Activated CD4-positive, alpha-beta T cell treated with anti-CD3 and anti-CD28 coated beads for 36 hours (primary cell): ENCODE data around the gene IQGAP3. TPM values are rescaled to one million over a fixed set of nuclear protein-coding genes. Genes with fewer than 3 reads are reported as not detected.

Source experiments
- ATAC-seq: fragments of 200-7000 bp; cut with Tn5 transposase; one replicate; pipeline ENCODE4 v1.10.0; 2021; ENCODE audit warnings: mild to moderate bottlenecking, moderate library complexity
- CTCF ChIA-PET: fragments of 350-600 bp; sonication (Branson Sonifier 250); formaldehyde crosslinking; loops from one replicate; lab custom pipeline; 2021; ENCODE audit warnings: antibody characterized with exemption; lab: Charles Lee
- POLR2A ChIA-PET: fragments of 350-600 bp; sonication (Branson Sonifier 250); formaldehyde crosslinking; loops from one replicate; lab custom pipeline; 2021; ENCODE audit warnings: antibody characterized with exemption, inconsistent platforms; lab: Charles Lee
- DNase-seq: peaks from one replicate; pipeline ENCODE4 v3.0.0-alpha.2; 2020
- H3K27ac Mint-ChIP-seq: one replicate; pipeline ENCODE4 v1.8.0; 2021; ENCODE audit warnings: mixed read lengths
- H3K27me3 Mint-ChIP-seq: one replicate; pipeline ENCODE4 v1.8.0; 2021; ENCODE audit warnings: mixed read lengths
- H3K36me3 Mint-ChIP-seq: one replicate; pipeline ENCODE4 v1.8.0; 2021; ENCODE audit warnings: low read depth, mixed read lengths
- H3K4me1 Mint-ChIP-seq: one replicate; pipeline ENCODE4 v1.8.0; 2021; ENCODE audit warnings: mixed read lengths
- H3K4me3 Mint-ChIP-seq: one replicate; pipeline ENCODE4 v1.8.0; 2021; ENCODE audit warnings: mild to moderate bottlenecking, moderate library complexity, mixed read lengths
- H3K9me3 Mint-ChIP-seq: one replicate; pipeline ENCODE4 v1.8.0; 2021; ENCODE audit warnings: low read depth, mixed read lengths
- intact Hi-C, 2 experiments: fragments of 100-400 bp; cut with DNase I in 1 of 2; cut with micrococcal nuclease in 1 of 2; formaldehyde crosslinking; loops; one replicate each; pipeline versions ENCODE4 v1.14.2 to v1.15.1; 2022 to 2024; cut with DNase I, micrococcal nuclease
- total RNA-seq, 2 experiments: library from RNA; stranded (reverse); gene quantifications; one replicate each; pipeline ENCODE4 v1.2.3, GENCODE V29; 2021

IQGAP3 gene
- total RNA-seq, 2 experiments from 2014 or later: 14.9 to 16.0 TPM

DNA sequence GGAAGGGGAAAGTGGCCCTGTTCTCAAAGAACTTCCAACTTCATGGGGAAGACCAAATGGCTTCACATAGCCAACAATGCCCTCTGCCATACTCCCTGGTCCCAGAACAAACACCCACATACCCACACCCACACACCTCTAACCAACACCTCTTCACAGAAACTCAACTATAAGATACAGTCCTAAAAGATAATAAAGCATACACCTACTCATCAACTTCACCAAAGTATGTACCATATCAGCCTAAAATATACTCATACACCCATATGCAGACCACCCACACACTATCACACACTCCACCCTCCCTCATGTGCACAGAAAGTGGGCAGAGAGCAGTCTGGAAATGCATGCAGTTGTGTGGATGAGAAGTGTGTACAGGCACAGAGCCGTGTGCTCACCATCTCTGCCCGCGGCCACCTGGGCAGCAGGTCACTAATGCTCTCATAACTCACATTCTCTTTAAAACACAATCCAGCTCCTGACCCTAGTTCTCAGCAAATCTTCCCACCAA is 27.7 kb downstream of the IQGAP3 start:
- DNase-seq (no peak), ATAC-seq (no peak)
- intact Hi-C loops: no loop called here
- POLR2A ChIA-PET: no interaction called here
- no peaks in the 10 kb centered on the region for H3K4me1 Mint-ChIP-seq
- no peak overlapping the region for H3K4me3 Mint-ChIP-seq
- H3K27ac Mint-ChIP-seq: no peak overlapping the region
- CTCF ChIA-PET: no interaction called here
- no peaks in the 10 kb centered on the region for H3K36me3 Mint-ChIP-seq
- no peaks in the 10 kb centered on the region for H3K9me3 Mint-ChIP-seq
- H3K27me3 Mint-ChIP-seq: no peaks in the 10 kb centered on the region

DNA sequence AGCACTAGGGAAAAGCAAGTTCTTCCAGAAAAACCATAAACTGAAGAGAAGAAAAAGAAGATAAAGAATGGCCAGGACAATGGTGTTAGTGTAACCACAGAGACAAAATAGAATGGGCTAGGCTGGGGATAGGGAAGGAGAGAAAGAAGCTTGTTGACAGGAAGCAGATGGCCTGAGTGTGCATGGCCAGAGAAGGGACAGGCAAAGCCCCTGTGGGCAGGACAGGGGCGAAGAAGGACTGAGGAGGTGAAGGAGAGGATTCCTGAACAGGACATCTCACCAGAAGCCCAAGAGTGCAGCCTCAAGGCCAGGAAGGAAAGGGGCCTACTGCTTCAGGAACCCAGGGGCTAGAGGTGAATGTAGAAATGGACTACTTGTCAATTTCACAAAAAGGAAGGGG is 29.3 kb downstream of the IQGAP3 start:
- H3K4me3 Mint-ChIP-seq: no peak overlapping the region
- H3K4me1 Mint-ChIP-seq: no peaks in the 10 kb centered on the region
- ATAC-seq (no peak), DNase-seq (no peak)
- H3K36me3 Mint-ChIP-seq: peaks cover 2% of the 10 kb centered on the region
- POLR2A ChIA-PET: interaction anchor here (0.6 kb wide), 1 partner anchor 152 kb away, joined by 5 read pairs; no protein-coding TSS in a partner anchor
- H3K9me3 Mint-ChIP-seq: no peaks in the 10 kb centered on the region
- no peak overlapping the region for H3K27ac Mint-ChIP-seq
- H3K27me3 Mint-ChIP-seq: no peaks in the 10 kb centered on the region
- intact Hi-C loops: no loop called here
- CTCF ChIA-PET: interaction anchor here (1.0 kb wide), 1 partner anchor 11 kb away, joined by 3 read pairs; no protein-coding TSS in a partner anchor

DNA sequence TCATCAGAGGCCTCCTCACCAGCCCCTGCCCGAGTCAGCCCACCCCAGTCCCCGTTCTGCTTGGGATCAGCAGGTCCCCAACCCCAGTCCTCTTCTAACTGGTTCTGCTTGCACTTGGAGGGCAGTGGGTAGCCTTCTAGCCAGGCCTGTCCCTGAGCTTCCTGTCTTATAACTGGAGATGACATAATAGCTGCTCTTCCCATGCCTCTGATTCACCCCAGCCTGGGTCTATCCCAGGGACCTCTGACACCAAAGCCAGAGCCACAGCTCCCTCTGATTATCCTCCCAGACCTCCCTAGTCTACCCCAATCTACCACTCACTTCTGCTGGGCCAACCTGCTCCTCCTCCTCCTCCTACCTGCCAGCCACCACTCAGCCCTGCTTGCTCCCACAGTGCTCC is 31.4 kb downstream of the IQGAP3 start:
- ChIA-PET POLR2A (no interaction called here), CTCF (interaction anchor here (1.0 to 1.1 kb wide), 2 partner anchors 60 to 166 kb away, joined by 3 to 4 read pairs; no protein-coding TSS in a partner anchor)
- H3K27me3 Mint-ChIP-seq: no peaks in the 10 kb centered on the region
- ATAC-seq (no peak), DNase-seq (no peak)
- H3K27ac Mint-ChIP-seq: no peak overlapping the region
- peaks cover 2% of the 10 kb centered on the region for H3K36me3 Mint-ChIP-seq
- intact Hi-C loops: no loop called here
- H3K9me3 Mint-ChIP-seq: no peaks in the 10 kb centered on the region
- H3K4me3 Mint-ChIP-seq: no peak overlapping the region
- H3K4me1 Mint-ChIP-seq: no peaks in the 10 kb centered on the region

DNA sequence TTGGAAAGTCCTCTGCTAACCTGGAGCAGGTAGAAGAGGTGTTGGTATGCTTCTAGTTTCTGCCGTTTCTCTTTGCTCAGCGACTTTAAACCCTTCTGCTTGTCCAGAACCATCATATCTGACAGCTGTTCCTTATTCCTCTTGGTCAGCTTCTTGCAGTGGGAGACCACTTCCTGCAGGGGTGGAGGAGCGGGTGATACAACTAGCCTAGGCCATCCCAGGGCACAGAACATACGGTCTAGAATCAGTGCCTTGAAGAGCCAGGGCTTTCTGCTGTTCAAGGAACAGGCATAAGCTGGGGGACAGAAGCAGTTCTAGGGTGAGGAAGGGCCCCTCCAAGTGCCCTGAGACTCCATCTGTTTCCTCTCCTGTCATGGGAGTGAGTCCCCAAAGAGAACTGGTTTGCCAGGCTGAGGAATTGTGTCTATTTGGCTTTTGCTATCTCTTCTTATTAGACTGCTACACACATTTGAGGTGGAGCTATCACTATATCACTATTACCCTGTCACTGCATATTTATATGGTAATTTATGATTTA is 32.5 kb downstream of the IQGAP3 start:
- Mint-ChIP-seq H3K36me3 (peaks cover 2% of the 10 kb centered on the region), H3K27ac (no peak overlapping the region), H3K27me3 (no peaks in the 10 kb centered on the region), H3K4me1 (no peaks in the 10 kb centered on the region), H3K4me3 (no peak overlapping the region), H3K9me3 (no peaks in the 10 kb centered on the region)
- CTCF ChIA-PET: interaction anchor here (0.5 to 1.1 kb wide), 2 partner anchors 154 to 1262 kb away, joined by 3 read pairs; no protein-coding TSS in a partner anchor
- POLR2A ChIA-PET: no interaction called here
- no peak for DNase-seq
- intact Hi-C loops: no loop called here
- ATAC-seq: no peak

DNA sequence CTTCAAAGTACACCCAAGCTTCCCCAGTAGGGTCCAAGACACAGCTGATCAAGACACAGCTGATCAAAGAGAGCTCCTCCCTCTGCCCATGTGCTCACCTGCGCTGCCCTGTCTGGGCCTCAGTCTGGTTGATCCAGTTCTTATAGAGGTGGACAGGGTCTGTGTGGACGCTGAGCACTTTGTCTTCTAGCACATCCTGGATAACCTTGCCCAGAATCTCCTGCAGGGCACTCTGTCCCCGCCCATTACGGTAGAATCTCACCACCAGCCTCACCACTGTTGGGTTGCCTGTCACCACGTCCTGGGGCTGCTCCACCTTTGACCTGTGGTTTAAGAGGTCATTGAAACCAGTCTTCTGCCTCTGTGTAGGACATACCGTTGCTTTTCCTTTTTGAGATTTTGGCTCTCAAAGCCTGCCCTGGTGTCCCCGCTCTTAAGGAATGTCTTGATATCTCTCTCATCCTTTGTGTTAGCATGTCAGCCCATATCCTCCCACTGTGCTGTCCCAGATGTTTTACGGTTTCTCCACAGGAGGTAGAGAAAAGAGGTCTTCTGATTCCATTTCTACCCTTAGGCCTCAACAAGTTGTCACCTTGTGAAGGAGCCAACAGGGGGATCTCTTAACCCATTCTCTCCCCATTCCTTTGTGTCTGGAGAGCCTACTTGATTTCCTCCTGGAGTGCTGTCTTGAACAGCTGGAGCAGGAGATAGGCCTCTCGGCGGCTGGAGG is 33.5 kb downstream of the IQGAP3 start:
- DNase-seq (no peak), ATAC-seq (no peak)
- no peaks in the 10 kb centered on the region for H3K27me3 Mint-ChIP-seq
- ChIA-PET POLR2A (no interaction called here), CTCF (interaction anchor here (0.5 to 1.4 kb wide), 3 partner anchors 54 to 153 kb away, joined by 3 to 5 read pairs (median 3); no protein-coding TSS in a partner anchor)
- H3K36me3 Mint-ChIP-seq: peaks cover 2% of the 10 kb centered on the region
- H3K4me3 Mint-ChIP-seq: no peak overlapping the region
- intact Hi-C loops: no loop called here
- no peaks in the 10 kb centered on the region for H3K4me1 Mint-ChIP-seq
- H3K9me3 Mint-ChIP-seq: no peaks in the 10 kb centered on the region
- H3K27ac Mint-ChIP-seq: no peak overlapping the region

DNA sequence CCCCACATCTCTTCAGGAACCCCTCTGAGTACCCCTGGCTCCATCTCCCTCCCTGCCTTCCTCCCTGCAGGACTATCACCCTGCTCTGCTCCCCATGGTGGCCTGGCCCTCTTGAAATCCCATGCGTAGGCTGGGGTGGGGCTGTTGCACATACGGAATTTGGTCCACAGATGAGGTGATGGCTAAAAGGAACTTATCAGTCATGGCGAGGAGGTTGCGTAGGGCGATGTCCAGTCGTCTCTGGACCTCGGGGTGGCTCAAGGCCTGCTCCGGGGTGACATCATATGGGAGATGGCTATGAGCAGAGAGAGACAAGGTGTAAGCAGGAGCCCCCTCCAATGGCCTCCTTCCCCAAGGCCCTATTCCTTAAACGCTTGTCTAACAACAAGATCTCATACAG is 35.3 kb downstream of the IQGAP3 start:
- ChIA-PET POLR2A (no interaction called here), CTCF (no interaction called here)
- intact Hi-C loops: no loop called here

DNA sequence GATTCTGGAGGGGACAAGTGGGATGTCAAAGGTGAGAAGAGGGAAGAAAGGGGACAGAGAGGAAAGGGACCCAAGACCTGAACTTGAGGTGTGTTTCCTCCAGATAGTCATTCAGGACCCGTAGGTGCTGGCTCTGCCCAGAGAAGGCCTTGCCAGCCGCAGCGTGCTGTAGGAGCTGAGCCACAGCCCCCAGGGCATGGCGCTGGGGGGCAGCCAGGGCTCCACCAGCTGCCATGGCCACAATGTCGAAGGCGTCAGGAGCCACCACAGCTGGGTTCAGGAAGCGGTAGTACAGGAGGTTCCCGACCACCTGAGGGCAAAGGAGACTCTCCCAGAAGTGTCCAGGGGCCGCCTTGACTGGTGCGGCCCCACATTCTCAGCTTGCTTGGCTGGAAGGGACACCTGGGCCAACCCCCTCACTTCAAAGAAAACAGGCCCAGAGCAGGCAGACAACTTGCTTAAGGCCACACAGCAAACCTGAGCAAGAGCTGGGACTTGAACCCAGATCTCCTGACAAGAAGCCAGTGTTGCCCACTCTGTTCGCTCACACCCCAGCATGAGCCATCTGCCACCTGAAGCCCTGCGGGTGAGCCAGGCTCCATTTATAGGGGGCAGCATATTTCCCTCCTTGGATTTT is 37.8 kb downstream of the IQGAP3 start:
- Mint-ChIP-seq H3K4me1 (no peaks in the 10 kb centered on the region), H3K9me3 (no peaks in the 10 kb centered on the region), H3K4me3 (no peak overlapping the region), H3K27ac (no peak overlapping the region), H3K36me3 (peaks cover 2% of the 10 kb centered on the region), H3K27me3 (no peaks in the 10 kb centered on the region)
- DNase-seq (no peak), ATAC-seq (no peak)
- ChIA-PET POLR2A (no interaction called here), CTCF (no interaction called here)
- intact Hi-C loops: no loop called here

More for the DNA sequence above, 35.3 kb downstream of the IQGAP3 start:
- Mint-ChIP-seq H3K4me3 (no peak overlapping the region), H3K36me3 (peaks cover 2% of the 10 kb centered on the region), H3K9me3 (no peaks in the 10 kb centered on the region), H3K27me3 (no peaks in the 10 kb centered on the region), H3K27ac (no peak overlapping the region), H3K4me1 (no peaks in the 10 kb centered on the region)
- DNase-seq (no peak), ATAC-seq (no peak)

DNA sequence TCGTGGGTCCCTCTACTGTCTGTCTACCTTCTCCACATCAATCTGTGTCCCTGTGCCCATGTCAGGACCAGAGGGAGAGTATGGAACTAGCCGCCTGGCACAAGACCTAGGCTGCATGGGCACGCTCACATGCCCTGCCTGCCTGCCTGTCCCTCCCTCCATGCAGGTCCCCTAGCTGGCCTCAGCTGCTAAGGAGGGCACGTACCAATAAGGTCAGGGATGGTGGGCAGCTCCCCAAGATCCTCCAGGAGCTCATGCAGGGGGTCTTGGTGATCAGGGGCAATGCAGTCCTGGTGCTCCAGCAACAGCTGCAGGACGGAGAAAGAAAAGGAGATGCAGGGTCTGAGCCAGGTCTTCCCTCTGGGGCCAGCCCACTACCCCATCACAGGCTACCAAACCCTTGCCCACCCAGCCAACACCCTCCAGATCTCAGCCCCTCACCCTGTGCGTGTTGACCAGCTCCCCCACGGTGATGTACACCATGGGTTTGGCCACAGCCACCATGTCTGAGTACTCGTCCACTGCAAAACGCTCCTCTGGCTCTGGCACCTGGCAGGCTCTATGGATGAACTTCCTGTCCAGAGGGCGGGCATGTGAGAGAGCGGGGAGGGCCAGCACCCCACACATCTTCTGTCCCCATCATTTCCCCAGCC is 38.7 kb downstream of the IQGAP3 start:
- no peak for DNase-seq
- Mint-ChIP-seq H3K27ac (no peak overlapping the region), H3K9me3 (no peaks in the 10 kb centered on the region), H3K4me3 (no peak overlapping the region), H3K36me3 (peaks cover 2% of the 10 kb centered on the region), H3K27me3 (no peaks in the 10 kb centered on the region), H3K4me1 (no peaks in the 10 kb centered on the region)
- ChIA-PET POLR2A (no interaction called here), CTCF (interaction anchor here (0.7 to 1.8 kb wide), 2 partner anchors 17 to 103 kb away, joined by 3 to 6 read pairs; no protein-coding TSS in a partner anchor)
- no peak for ATAC-seq
- intact Hi-C loops: no loop called here

DNA sequence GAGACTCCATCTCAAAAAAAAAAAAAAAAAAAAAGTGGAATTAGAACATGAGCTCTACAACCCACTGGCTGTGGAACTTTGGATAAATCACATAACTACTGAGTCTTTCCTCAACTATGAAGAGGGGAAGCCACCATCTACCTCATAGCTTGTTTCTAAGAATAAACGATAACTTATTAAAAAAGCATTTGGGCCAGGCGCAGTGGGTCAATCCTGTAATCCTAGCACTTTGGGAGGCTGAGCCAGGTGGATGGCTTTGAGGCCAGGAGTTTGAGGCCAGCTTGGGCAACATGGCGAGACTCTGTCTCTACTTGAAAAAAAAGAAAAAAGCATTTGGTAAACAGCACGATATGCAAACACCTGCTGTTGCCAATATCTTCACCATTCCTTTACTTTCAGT is 40.0 kb downstream of the IQGAP3 start:
- CTCF ChIA-PET: interaction anchor here (0.6 to 1.8 kb wide), 12 partner anchors 8 to 1286 kb away, joined by 3 to 6 read pairs (median 3); no protein-coding TSS in a partner anchor
- DNase-seq (no peak), ATAC-seq (no peak)
- H3K27ac Mint-ChIP-seq: no peak overlapping the region
- no peak overlapping the region for H3K4me3 Mint-ChIP-seq
- no peaks in the 10 kb centered on the region for H3K36me3 Mint-ChIP-seq
- no peaks in the 10 kb centered on the region for H3K9me3 Mint-ChIP-seq
- H3K27me3 Mint-ChIP-seq: no peaks in the 10 kb centered on the region
- intact Hi-C loops: no loop called here
- POLR2A ChIA-PET: no interaction called here
- H3K4me1 Mint-ChIP-seq: peaks cover 8% of the 10 kb centered on the region

DNA sequence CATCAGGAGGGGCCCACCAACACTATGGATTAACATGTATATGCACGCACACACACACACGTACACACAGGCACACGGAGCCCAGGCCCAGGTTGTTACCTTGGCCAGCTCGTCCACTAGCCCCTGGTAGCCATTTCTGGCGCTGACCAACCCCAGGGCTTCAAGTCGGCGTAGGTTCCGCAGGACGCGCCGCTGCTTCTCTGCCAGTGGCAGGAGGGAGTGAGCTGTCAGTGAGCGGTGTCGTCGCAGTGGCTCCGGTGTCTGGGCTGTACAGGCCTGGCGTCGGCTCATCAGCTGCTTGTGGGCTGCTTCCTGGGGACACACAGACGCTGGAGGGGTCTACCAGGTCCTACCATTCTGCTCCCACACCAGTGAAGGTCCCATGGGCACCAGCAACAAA is 42.4 kb downstream of the IQGAP3 start:
- Mint-ChIP-seq H3K4me1 (peaks cover 18% of the 10 kb centered on the region), H3K27me3 (no peaks in the 10 kb centered on the region), H3K9me3 (no peaks in the 10 kb centered on the region), H3K4me3 (no peak overlapping the region), H3K27ac (no peak overlapping the region), H3K36me3 (peaks cover 2% of the 10 kb centered on the region)
- ATAC-seq (no peak), DNase-seq (no peak)
- ChIA-PET POLR2A (no interaction called here), CTCF (interaction anchor here (0.6 kb wide), 1 partner anchor 411 kb away, joined by 3 read pairs; no protein-coding TSS in a partner anchor)
- intact Hi-C loops: no loop called here

DNA sequence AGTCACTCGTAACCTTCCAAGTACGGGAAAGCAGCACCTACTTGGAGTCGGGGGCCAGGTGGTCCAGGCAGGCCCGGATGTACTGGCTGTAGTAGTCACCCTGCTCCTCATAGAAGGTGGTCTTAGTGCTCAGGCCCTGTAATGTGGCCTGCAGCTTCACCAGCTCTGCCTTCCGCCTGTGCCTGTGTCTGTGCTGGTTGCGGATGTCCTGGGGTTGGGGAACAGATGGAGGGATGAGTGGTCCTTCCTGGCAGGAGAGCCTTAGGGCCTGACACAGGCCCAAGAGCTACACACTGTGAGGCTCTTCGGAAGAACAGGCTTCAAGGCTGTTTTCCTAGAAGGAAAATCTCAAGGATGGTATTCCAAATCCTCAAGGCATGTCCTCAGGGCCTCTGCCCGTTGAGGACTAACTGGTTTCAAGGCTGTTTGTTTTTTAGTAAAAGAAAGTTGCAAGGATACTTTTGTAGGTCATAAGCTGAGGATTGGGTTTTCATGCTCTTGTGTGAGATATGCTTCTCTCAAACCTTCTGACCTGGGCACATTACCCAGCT is 43.4 kb downstream of the IQGAP3 start:
- H3K36me3 Mint-ChIP-seq: peaks cover 2% of the 10 kb centered on the region
- no peak overlapping the region for H3K4me3 Mint-ChIP-seq
- CTCF ChIA-PET: interaction anchor here (1.1 to 1.9 kb wide), 2 partner anchors 21 to 83 kb away, joined by 3 to 8 read pairs; no protein-coding TSS in a partner anchor
- ATAC-seq (no peak), DNase-seq (no peak)
- H3K27me3 Mint-ChIP-seq: no peaks in the 10 kb centered on the region
- H3K9me3 Mint-ChIP-seq: no peaks in the 10 kb centered on the region
- POLR2A ChIA-PET: interaction anchor here (0.6 to 1.2 kb wide), 2 partner anchors 57 to 65 kb away, joined by 3 to 4 read pairs; no protein-coding TSS in a partner anchor
- H3K4me1 Mint-ChIP-seq: peaks cover 29% of the 10 kb centered on the region
- no peak overlapping the region for H3K27ac Mint-ChIP-seq
- intact Hi-C loops: no loop called here
